GM18517 (cell line): ENCODE data around the gene CCDC86.

Source experiments
- ATAC-seq: cut with Tn5 transposase; IDR thresholded peaks from one replicate; pipeline ENCODE4 v1.9.1; 2021; ENCODE audit warnings: mild to moderate bottlenecking, moderate library complexity; ENCODE audit not compliant: unreplicated experiment

Gene CCDC86

GRCh38 chr11:60887556-60887955, 45.6 kb downstream of the CCDC86 start:
- no peak for ATAC-seq

GRCh38 chr11:60889869-60890311, 48.0 kb downstream of the CCDC86 start:
- no peak for ATAC-seq

DNA sequence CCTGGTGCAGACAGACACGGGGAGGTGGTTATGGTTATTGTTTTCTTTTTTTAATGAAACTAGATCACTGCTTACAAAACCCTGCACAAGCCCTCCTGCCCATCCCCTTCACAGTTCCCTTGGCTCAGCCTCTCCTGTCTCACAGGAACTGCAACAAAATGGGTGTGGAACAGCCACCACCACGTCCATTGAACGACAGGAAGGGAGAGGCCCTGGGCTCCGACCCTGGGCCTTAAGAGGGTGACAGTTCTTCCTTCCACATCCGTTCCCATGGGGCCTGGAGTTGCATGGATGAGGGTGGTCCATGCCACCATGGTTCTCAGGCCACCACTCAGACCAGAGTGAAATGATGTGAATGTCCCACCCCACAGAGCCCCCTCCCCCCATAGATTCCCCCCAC, 48.8 kb downstream of the CCDC86 start:
- ATAC-seq = no peak

- ATAC-seq = no peak
These were observed 49.3 kb downstream of the CCDC86 start for GRCh38 chr11:60891103-60891741.

DNA sequence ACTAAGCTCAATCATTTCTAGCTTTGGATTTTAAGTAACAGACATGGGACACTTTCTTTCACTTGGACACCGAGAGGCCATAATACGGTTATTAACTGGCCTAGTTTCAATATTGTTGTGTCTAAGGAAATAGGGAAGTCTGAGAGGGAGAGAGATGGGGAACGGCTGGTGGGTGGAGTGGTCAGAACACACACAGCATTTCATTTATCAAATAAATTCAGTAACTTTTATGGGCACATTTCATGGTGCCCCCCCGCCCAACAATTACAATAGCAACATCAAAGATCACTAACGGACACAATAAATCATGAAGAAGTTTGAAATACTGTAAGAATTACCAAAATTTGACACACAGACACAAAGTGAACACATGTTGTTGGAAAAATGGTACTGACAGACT, 53.8 kb downstream of the CCDC86 start:
- ATAC-seq = no peak

DNA sequence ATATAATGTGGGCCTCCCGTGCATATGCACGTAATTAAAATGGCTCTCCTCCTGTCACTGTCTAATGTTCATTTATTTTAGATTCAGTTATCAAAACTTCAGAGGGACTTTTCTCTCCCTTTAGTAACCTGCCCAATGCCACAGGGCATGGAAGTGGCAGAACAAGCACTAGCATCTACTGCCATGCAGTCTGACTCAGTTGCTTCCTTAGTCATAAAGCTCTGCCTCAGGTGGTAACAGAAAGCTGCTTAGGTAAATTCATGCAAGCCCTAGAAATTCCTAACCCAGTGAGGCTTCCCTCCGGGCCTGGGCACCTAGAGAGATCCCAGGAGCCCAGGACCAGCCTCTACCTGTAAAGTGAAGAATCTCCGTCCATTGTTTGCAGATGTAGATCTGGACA, 55.6 kb downstream of the CCDC86 start:
- ATAC-seq = no peak

DNA sequence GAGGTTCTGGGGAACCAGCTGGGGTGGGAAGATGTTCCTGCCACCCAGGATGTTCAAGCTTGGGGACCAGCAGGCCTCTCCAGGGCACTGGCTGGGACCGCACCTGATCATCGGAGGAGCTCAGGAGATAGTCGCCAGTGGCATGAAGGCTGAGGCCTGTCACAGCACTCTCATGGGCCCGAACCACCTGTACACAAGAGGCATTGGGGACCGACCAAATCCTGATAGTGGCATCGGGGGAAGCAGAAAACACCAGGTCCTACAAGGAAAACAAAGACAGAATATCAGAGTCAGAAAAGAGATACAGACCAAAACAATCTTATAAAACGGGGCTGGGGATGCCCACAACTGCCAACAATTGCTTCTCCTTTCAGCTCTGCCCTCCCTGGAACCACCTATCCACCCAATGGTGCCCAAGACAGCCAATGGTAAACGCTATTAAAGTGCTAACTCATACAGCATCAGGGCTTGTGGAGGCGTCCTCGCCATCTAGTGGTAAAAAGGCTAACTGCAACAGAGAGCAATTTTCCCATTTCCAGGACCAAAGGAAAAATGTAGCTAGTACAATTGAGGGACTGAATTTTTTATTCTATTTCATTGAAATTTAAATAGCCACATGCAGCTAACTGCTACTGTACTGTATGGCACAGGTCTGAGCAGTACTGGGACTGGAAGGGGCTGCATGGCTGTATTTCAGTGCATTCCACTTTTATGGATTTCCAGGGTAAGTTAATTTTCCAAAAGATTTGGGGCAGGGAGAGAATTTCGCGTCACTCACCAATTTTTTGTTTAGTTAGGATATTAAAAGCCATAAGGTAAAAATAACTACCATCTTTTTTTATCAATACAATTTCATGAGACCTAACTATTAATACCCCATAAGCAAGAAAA, 57.4 kb downstream of the CCDC86 start:
- ATAC-seq = no peak

- no peak for ATAC-seq
These were observed 58.1 kb downstream of the CCDC86 start for GRCh38 chr11:60899977-60900376.
